DOHH2 (cell line): Measurements from ENCODE around the gene IL1RL2.

Experiments used
- H3F3A ChIP-seq: fragments of 200-600 bp; sonication (generic), shearing (Covaris generic); 2 replicates; pipeline ENCODE4 v1.6.0; 2016; ENCODE audit warnings: antibody characterized with exemption, mild to moderate bottlenecking; ENCODE audit not compliant: control insufficient read depth, insufficient read depth
- H3K27ac ChIP-seq: fragments of 200-600 bp; sonication (generic); 2 replicates; pipeline ENCODE4 v1.5.1; 2014; ENCODE audit warnings: low read depth, mild to moderate bottlenecking, low read length, moderate library complexity
- H3K27me3 ChIP-seq: fragments of 200-600 bp; sonication (generic); 2 replicates; pipeline ENCODE4 v1.6.1; 2014; ENCODE audit warnings: mild to moderate bottlenecking, low read length, mixed read lengths; ENCODE audit not compliant: control insufficient read depth
- H3K36me3 ChIP-seq: fragments of 200-600 bp; sonication (generic); 2 replicates; pipeline ENCODE4 v1.6.1; 2014; ENCODE audit warnings: mild to moderate bottlenecking, low read length, moderate library complexity, mixed read lengths; ENCODE audit not compliant: control insufficient read depth
- H3K4me1 ChIP-seq: fragments of 200-600 bp; sonication (generic); 2 replicates; pipeline ENCODE4 v1.6.1; 2014; ENCODE audit warnings: mild to moderate bottlenecking, low read length, mixed read lengths; ENCODE audit not compliant: control insufficient read depth
- H3K4me2 ChIP-seq: fragments of 200-600 bp; sonication (generic); 2 replicates; pipeline ENCODE4 v1.6.0; 2014; ENCODE audit warnings: mild to moderate bottlenecking, low read length, moderate library complexity
- H3K4me3 ChIP-seq: fragments of 200-600 bp; sonication (generic); 2 replicates; pipeline ENCODE4 v1.5.1; 2014; ENCODE audit warnings: mild to moderate bottlenecking, low read length, mixed read lengths
- H3K79me2 ChIP-seq: fragments of 200-600 bp; sonication (generic); 2 replicates; pipeline ENCODE4 v1.6.1; 2014; ENCODE audit warnings: mild to moderate bottlenecking, low read length, mixed read lengths; ENCODE audit not compliant: control insufficient read depth
- H3K9me2 ChIP-seq: fragments of 200-600 bp; sonication (generic); replicated peaks from 2 replicates; pipeline ENCODE4 v1.6.1; 2014; ENCODE audit warnings: mild to moderate bottlenecking, low read length, mixed read lengths; ENCODE audit not compliant: control insufficient read depth
- H3K9me3 ChIP-seq: fragments of 200-600 bp; sonication (generic); 2 replicates; pipeline ENCODE4 v1.6.1; 2014; ENCODE audit warnings: antibody characterized with exemption, low read length, mixed read lengths; ENCODE audit not compliant: control insufficient read depth, insufficient read depth
- H4K20me1 ChIP-seq: fragments of 200-600 bp; sonication (generic); 2 replicates; pipeline ENCODE4 v1.6.0; 2014; ENCODE audit warnings: low read depth, mild to moderate bottlenecking, antibody characterized with exemption, low read length, moderate library complexity; ENCODE audit not compliant: control insufficient read depth, insufficient read depth
- EZH2phosphoT487 ChIP-seq: fragments of 200-600 bp; sonication (generic); IDR thresholded peaks from 2 replicates; pipeline ENCODE4 v1.6.1; 2017; ENCODE audit warnings: borderline replicate concordance, mild to moderate bottlenecking, antibody characterized with exemption, low read length, moderate library complexity, mixed read lengths
- TF ChIP-seq, protein P1 (sequence below): fragments of 200-600 bp; sonication (generic); IDR thresholded peaks from one replicate; pipeline ENCODE4 v1.5.1; 2014; ENCODE audit warnings: antibody characterized with exemption, mild to moderate bottlenecking, low read depth, low read length; ENCODE audit not compliant: poor library complexity, severe bottlenecking

Gene IL1RL2

DNA sequence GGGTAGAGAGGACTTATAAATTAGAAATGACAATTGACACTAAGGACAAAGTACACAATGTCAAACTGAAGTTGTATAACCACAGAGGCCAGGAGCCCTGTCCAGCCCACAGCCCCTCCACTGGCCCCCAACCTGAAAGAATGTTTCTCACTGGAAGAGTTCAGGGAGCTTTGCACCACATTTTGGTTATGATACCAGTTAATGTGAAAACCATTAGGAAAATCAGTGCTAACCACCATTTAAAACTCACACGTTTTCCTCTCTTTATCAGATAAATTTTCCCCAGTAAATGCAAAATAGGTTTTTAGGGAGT lies 6.2 kb upstream of the IL1RL2 start:
- Histone ChIP-seq H3K4me3 (no peak overlapping the region), H3F3A (no peaks in the 10 kb centered on the region), H3K79me2 (no peaks in the 10 kb centered on the region), H3K27ac (no peak overlapping the region), H3K9me2 (no peaks in the 10 kb centered on the region), H3K4me2 (no peak overlapping the region), H3K4me1 (no peaks in the 10 kb centered on the region), H3K36me3 (no peaks in the 10 kb centered on the region), H4K20me1 (no peaks in the 10 kb centered on the region), H3K9me3 (no peaks in the 10 kb centered on the region), H3K27me3 (no peaks in the 10 kb centered on the region)
- TF ChIP-seq EZH2phosphoT487, result no peak
- TF ChIP-seq, protein P1, sequence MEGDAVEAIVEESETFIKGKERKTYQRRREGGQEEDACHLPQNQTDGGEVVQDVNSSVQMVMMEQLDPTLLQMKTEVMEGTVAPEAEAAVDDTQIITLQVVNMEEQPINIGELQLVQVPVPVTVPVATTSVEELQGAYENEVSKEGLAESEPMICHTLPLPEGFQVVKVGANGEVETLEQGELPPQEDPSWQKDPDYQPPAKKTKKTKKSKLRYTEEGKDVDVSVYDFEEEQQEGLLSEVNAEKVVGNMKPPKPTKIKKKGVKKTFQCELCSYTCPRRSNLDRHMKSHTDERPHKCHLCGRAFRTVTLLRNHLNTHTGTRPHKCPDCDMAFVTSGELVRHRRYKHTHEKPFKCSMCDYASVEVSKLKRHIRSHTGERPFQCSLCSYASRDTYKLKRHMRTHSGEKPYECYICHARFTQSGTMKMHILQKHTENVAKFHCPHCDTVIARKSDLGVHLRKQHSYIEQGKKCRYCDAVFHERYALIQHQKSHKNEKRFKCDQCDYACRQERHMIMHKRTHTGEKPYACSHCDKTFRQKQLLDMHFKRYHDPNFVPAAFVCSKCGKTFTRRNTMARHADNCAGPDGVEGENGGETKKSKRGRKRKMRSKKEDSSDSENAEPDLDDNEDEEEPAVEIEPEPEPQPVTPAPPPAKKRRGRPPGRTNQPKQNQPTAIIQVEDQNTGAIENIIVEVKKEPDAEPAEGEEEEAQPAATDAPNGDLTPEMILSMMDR, result no peak

DNA sequence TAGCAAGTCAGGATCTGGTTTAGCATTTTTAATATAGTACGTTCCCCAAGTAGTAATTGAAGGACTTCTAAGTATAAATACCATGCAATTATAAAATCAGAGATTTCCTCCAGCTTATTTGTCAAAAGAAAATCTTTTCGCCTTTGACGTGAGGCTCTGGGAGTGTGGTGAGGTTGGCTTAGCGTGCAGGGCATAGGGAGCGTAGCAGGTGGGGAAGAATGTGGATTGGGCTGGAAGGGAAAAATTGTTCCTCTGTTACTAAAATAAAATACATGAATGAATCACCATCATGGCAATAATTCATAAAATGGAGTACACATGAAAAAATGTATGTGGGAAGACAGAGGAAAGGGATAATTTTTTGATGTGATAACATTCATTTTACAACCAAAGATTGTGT lies 5.4 kb upstream of the IL1RL2 start:
- Histone ChIP-seq H3K4me1 (no peaks in the 10 kb centered on the region), H4K20me1 (no peaks in the 10 kb centered on the region), H3K4me3 (no peak overlapping the region), H3K27ac (no peak overlapping the region), H3K27me3 (no peaks in the 10 kb centered on the region), H3K36me3 (no peaks in the 10 kb centered on the region), H3F3A (no peaks in the 10 kb centered on the region), H3K79me2 (no peaks in the 10 kb centered on the region), H3K9me3 (no peaks in the 10 kb centered on the region), H3K9me2 (no peaks in the 10 kb centered on the region), H3K4me2 (no peak overlapping the region)
- TF ChIP-seq, protein P1, result no peak
- no peak for TF ChIP-seq EZH2phosphoT487

GRCh38 chr2:102181919-102182635 lies 4.7 kb upstream of the IL1RL2 start:
- no peak overlapping the region for H3K27ac ChIP-seq
- no peak overlapping the region for H3K4me2 ChIP-seq
- no peaks in the 10 kb centered on the region for H3K9me2 ChIP-seq
- H3K36me3 ChIP-seq, result no peaks in the 10 kb centered on the region
- H3K79me2 ChIP-seq, result no peaks in the 10 kb centered on the region
- H3K4me1 ChIP-seq, result no peaks in the 10 kb centered on the region
- TF ChIP-seq EZH2phosphoT487, result no peak
- TF ChIP-seq, protein P1, result no peak
- H3K4me3 ChIP-seq, result no peak overlapping the region
- H4K20me1 ChIP-seq, result no peaks in the 10 kb centered on the region
- H3K9me3 ChIP-seq, result no peaks in the 10 kb centered on the region
- H3K27me3 ChIP-seq, result no peaks in the 10 kb centered on the region
- H3F3A ChIP-seq, result no peaks in the 10 kb centered on the region

DNA sequence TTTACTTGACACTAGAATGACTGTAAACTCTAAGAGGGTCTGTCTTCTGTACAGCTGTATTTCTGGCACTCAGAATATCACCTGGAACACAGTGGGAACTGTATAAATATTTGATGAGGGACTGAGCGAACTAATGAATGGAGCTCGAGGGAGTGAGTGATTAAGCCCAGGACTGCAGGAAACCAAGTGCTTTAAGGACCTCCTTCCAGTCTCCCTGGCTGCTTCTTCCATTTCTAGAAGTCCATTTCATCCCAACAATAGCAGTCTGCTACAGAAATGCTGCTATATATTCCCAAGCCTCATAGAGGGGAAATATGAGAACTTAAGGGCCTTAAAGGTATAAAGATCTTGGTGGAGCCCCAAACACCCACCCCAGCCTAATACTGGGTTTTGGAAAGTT lies 2.8 kb upstream of the IL1RL2 start:
- H3K27me3 ChIP-seq, result no peaks in the 10 kb centered on the region
- no peak overlapping the region for H3K4me3 ChIP-seq
- no peaks in the 10 kb centered on the region for H3K9me3 ChIP-seq
- H3K9me2 ChIP-seq, result no peaks in the 10 kb centered on the region
- TF ChIP-seq, protein P1, result no peak
- no peak for TF ChIP-seq EZH2phosphoT487
- H3F3A ChIP-seq, result no peaks in the 10 kb centered on the region
- no peak overlapping the region for H3K27ac ChIP-seq
- H3K4me1 ChIP-seq, result no peaks in the 10 kb centered on the region
- H3K36me3 ChIP-seq, result no peaks in the 10 kb centered on the region
- no peak overlapping the region for H3K4me2 ChIP-seq
- no peaks in the 10 kb centered on the region for H4K20me1 ChIP-seq
- H3K79me2 ChIP-seq, result no peaks in the 10 kb centered on the region
